GM04504 (cell line): ENCODE data around the gene RNF223.
"Not testable (repeated sequence)": the region's sequence is repeated elsewhere in the genome, so short reads cannot be mapped to it uniquely, and the experiment has no call there.

Source experiments
- DNase-seq: peaks from one replicate; pipeline ENCODE4 v3.0.0-alpha.2; 2012; ENCODE audit warnings: low read depth

Gene RNF223

DNA sequence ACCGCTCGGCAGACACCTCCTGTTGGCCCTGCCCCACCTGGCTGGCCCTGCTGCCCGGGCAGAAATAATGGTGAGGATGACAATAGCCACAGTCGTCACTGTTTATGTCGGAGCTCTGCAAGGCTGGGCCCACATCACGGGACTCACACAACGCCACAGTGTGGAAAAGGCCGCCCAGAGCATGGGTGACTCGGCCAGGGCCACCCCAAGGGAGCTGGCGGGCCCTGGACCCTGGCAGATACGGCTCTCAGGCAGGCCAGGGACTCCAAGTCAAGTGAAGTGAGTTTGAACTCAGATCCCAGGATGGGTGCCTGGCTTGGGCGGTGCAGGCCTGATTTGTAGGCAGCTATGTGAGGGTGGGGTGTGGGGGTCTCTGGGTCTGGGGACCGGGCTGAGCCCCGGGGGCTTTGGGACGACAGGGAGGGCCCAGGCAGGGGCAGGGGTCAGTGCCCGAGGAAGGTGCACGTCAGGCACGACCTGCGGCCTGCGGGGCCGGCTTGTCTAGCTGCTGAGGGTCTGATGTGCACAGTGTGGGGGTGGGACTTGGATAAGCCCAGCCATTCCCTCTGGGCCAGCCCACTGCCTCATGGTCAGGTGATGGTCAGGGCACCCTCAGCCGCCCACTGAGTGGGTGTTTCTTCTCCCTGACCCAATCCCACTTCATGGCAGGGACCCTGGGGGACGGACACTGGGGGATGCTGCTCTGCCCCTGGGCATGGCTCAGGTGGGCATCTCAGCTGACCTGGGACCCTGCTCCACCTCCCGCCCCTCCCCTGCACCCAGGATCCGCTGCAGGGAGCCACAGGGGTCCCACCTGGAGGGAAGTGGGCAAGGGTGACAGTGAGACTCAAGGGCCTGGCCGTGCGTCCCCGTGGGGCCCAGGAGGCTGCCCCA lies 1.0 kb downstream of the RNF223 start:
- no peak for DNase-seq

DNA sequence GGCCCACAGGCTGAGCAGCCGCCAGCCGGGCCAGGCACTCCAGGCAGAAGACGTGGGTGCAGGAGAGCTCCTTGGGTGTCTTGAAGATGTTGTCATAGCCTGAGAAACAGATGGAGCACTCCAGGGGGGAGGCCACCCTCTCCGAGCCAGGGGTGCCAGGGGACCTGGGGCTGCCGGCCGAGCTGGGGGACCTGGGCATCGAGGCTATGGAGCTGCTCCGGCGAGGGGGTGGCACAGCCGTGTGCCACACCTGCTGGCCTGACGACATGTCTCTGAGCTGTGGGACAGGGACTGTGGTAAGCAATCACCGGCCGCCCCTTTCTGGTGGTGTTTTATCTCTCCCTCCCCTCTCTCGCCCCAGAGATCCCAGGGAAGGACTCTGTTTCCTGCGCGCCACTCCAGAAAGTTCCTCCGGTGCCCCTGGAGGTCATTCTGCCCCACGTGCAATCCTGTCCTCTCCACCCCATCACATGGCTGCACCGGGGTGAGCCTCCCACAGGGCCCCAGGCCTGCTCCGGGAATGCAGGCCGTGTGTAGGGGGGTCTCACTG lies 1.7 kb downstream of the RNF223 start:
- no peak for DNase-seq

DNA sequence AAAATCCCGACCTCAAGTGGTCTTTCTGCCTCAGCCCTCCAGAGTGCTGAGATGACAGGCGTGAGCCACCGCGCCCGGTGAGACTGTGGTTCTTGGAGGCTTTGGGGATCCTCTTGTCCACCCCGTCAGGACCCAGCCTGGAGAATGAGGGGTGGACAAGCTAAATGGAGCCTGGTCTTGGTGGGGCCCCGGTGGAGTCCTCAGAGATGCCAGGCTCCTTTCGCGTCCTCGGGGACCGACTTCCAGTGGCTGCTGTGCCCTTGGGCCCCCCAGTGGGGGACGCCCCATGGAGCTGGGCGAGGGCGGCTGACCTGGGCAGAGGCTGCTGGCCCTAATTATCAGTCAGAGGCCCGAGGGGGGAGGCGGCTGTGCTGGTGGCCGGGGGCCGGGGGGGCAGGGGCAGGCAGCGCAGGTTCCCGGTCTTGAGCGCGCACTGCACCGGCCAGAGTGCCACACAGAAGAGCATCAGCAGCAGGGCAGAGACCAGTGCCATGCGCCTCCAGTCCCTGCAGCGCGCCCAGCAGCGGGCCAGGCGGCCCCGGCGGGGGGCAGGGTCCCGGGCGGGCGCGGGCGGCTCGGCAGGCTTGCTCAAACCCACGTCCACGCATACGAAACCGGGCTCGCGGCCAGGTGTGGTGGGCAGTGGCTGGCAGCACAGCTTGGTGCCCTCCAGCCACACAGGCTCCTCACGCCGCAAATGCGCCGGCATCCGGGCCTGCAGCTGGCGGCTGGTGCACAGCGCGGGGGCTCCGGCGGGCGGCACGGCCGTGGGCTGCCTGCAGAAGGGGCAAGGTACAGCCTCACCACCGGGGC lies 2.4 kb downstream of the RNF223 start:
- no peak for DNase-seq

- DNase-seq: no peak
These were observed 4.1 kb downstream of the RNF223 start for GRCh38 chr1:1069711-1070676.

GRCh38 chr1:1069056-1069710 lies 4.9 kb downstream of the RNF223 start:
- no peak for DNase-seq

GRCh38 chr1:1068517-1069055 lies 5.5 kb downstream of the RNF223 start:
- DNase-seq: no peak

DNA sequence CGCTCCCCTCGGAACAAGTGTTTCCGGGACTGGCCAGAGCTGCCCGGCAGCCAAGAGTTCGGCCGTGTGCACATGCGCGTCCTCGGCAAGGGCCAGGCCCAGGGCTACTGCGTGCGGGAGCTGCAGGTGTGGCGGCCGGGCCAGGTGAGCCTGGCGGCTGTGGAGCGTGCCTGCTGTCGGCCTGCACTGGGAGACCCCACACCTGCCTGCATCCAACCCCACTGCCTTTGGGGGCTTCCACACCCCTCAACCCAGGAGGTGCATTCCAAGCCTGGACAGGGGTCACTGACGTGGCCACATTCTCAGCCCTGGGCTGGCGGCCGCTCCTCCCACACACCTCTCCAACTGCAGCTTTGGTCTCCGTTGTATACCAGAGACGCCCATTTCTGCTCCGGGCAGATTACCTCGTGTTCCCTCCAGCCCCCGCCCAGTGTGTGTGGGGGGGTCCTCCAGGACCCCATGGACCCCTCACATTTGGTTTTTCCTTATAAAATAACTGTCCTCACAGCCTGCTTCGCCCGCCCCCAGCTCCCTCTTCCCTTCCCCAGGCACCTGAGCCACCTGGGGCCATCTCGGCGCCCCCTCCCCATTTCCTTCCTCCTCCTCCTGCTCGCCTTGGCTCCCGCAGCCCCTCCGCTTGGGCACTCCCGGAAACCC lies 6.1 kb downstream of the RNF223 start:
- DNase-seq: no peak

DNA sequence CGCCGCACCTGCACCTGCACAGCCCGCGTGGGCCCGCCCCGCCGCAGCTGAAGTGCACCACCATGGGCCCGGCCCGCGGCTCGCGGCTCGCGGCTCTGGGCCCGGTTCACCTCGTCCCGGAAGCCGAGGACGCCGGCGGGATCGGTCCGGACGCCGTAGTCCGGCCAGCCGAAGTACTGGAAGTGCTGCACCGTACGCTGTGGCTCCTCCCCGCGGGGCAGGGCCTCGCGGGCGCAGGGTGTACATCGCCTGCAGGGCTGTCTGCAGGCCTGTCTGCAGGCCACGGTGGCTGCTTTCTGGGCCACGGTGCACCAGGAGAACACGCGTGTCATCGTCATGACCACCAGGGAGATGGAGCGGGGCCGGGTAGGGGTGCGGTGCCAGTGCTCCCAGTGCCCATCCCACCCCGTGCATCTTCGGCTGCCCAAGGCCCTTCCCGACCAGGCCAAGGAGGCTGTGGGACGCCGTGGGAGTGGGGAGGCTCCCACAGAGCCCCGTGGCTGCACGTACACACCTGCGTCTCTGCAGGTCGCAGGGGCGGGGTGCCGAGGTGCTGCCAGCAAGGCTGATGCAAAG lies 6.7 kb downstream of the RNF223 start:
- no peak for DNase-seq

DNA sequence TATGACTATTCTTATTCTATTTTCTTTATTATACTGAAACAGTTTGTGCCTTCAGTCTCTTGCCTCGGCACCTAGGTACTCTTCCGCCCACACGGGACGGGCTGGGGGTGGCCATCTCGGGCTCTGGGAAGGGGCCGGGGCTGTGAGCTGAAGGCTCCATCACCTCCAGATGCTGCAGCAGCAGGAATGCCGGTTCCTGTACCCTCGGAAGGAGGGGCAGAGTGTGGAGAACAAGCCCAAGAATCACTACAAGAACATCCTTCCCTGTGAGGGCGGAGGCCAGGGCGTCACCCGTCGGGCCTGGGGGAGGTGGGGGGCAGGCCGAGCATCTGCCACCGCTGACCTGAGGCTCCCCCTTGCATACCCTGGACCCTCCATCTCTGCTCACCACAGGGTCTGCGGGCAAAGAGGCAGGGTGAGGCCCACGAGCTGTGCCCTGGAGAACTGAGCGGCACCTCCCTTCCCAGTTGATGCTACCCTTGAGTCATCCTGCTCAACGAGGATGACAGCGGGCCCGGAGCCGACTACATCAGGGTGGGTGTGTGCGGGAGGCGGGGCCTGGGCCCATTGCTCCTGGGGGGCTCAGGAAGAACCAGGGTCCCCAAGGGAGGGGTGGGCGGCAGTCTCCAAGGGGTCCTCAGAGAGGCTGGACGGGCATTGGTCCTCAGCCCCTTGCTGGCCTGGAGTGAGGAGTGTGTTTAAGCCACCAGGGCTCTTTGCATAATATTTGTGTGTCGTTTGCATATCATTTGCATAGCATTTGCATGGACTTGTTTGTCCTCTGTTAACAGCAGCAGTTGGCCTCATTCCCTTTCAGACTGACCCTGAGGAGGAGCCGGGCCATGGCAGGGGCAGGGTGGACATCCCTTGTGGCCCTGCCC lies 7.5 kb downstream of the RNF223 start:
- DNase-seq: no peak

- not testable (repeated sequence) for DNase-seq
These were observed 8.2 kb downstream of the RNF223 start for GRCh38 chr1:1065940-1066304.

GRCh38 chr1:1065265-1065939 lies 8.7 kb downstream of the RNF223 start:
- no peak for DNase-seq

DNA sequence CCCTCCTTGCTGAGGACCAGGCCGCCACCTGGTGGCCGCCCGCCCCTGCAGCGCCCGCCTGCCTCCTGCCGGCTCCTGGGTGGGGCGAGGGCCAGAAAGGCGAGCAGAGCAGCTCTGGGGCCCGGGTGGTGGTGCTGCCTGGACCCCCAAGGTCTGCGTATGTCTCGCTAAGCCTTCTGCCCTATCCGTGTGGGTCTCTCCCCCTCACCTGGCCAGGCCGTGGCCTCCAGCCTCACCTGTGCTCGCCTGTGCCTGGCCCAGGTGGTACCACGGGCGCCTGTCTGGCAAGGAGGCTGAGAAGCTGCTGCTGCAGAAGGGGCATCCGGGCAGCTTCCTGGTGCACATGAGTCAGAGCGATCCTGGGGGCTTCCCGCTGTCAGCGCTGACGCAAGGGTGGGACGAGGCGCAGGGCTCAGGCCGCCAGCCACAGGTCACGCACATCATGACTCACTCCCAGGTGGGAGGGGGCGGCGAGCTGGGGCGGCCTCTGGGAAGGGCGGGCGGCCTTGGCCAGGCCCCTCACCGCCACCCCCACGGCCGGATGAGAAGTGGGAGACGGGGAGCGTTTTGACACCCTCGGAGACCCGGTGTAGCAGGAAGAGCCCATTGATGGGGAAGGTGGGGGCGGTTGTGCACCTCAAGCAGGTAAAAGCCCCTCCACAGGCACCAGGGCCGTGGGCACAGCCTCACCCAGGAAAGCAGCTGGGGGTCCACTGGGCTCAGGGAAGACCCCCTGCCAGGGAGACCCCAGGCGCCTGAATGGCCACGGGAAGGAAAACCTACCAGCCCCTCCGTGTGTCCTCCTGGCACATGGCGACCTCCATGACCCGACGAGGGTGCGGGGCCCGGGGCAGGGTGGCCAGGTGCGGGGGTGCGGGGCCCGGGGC lies 9.9 kb downstream of the RNF223 start:
- no peak for DNase-seq

- no peak for DNase-seq
These were observed 10.7 kb downstream of the RNF223 start for GRCh38 chr1:1063261-1063944.

GRCh38 chr1:1062348-1063163 lies 11.6 kb downstream of the RNF223 start:
- no peak for DNase-seq

DNA sequence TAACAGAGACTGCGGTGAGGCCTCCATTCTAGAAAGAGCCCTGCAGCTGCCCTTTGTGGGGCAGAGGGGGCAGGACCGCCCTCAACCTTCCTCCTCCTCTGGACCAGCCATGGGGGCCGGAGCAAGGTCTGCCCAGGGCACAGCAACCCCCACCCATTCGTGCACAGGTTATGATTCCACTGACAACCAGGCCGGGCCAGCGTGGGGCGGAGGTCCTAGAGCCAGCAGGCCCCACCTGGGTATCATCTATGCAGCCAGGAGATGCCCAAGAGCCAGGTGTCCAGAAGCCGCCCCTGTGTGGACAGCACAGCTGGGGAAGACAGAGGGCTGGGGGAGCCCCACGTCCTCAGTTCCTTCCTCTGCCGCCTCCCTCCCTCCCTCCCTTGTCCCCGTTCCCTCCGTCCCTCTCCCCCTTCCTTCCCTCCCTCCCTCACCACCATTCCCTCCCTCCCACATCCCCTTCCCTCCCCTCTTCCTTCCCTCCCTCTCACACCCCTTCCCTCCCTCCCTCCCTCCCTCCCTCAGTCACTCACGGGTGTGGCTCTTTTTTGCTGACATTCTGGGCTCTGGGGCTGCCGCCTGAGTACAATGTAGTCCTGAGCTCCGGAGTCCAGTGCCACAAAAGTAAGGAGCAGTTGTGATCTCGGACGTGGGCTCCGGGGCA lies 12.3 kb downstream of the RNF223 start:
- no peak for DNase-seq
